SK-N-SH treated with all-trans-retinoic acid at 6 μM for 48 hours (cell line): ENCODE measurements around the gene GPR176.
A peak's percentile ranks its signal among the peaks of the same experiment; 100 is the strongest.

Experiments used
- ATAC-seq: fragments of 200-7000 bp; cut with Tn5 transposase; 3 replicates; pipeline ENCODE4 v1.9.1; 2020; ENCODE audit warnings: mild to moderate bottlenecking, moderate library complexity
- ARNTL ChIP-seq: fragments of 450-650 bp; formaldehyde crosslinking; IDR thresholded peaks from 2 replicates; pipeline ENCODE4 v1.5.0; 2020; ENCODE audit warnings: low read depth, mild to moderate bottlenecking, moderate library complexity, borderline replicate concordance
- CSDC2 ChIP-seq: fragments of 250-450 bp; sonication (Bioruptor Pico); IDR thresholded peaks from 2 replicates; pipeline ENCODE4 v1.5.0; 2020; ENCODE audit warnings: mild to moderate bottlenecking, moderate library complexity
- ESRRG ChIP-seq: fragments of 250-450 bp; sonication (Bioruptor Pico); IDR thresholded peaks from 2 replicates; pipeline ENCODE4 v1.6.1; 2021; ENCODE audit warnings: mild to moderate bottlenecking
- GLIS3 ChIP-seq: fragments of 250-450 bp; sonication (Bioruptor Pico); IDR thresholded peaks from 2 replicates; pipeline ENCODE4 v1.5.0; 2020; ENCODE audit warnings: mild to moderate bottlenecking, moderate library complexity
- ISL1 ChIP-seq: fragments of 250-450 bp; sonication (Bioruptor Pico); IDR thresholded peaks from 2 replicates; pipeline ENCODE4 v2.1.2; 2022; ENCODE audit warnings: mild to moderate bottlenecking, moderate library complexity
- SNAI2 ChIP-seq: fragments of 250-450 bp; sonication (Bioruptor Pico); IDR thresholded peaks from 2 replicates; pipeline ENCODE4 v1.5.0; 2020; ENCODE audit warnings: mild to moderate bottlenecking, moderate library complexity
- TCF4 ChIP-seq: fragments of 250-450 bp; sonication (Bioruptor Pico); IDR thresholded peaks from 2 replicates; pipeline ENCODE4 v1.8.0; 2021; ENCODE audit warnings: mild to moderate bottlenecking, moderate library complexity, borderline replicate concordance
- TOX ChIP-seq: fragments of 250-450 bp; sonication (Bioruptor Pico); IDR thresholded peaks from 2 replicates; pipeline ENCODE4 v1.8.0; 2021; ENCODE audit warnings: mild to moderate bottlenecking, moderate library complexity, borderline replicate concordance
- ZC3H10 ChIP-seq: fragments of 250-450 bp; sonication (Bioruptor Pico); IDR thresholded peaks from 2 replicates; pipeline ENCODE4 v1.5.1; 2021; ENCODE audit warnings: mild to moderate bottlenecking, moderate library complexity
- ZFP3 ChIP-seq: fragments of 250-450 bp; sonication (Bioruptor Pico); IDR thresholded peaks from 2 replicates; pipeline ENCODE4 v1.5.0; 2020; ENCODE audit warnings: mild to moderate bottlenecking, moderate library complexity
- ZNF565 ChIP-seq: fragments of 450-650 bp; formaldehyde crosslinking; conservative IDR thresholded peaks from 2 replicates; pipeline ENCODE4 v1.5.0; 2020; ENCODE audit warnings: low read depth, mild to moderate bottlenecking, moderate library complexity
- ZNF70 ChIP-seq: fragments of 450-650 bp; formaldehyde crosslinking; IDR thresholded peaks from 2 replicates; pipeline ENCODE4 v1.5.0; 2020; ENCODE audit warnings: mild to moderate bottlenecking, moderate library complexity
- ZNF8 ChIP-seq: fragments of 450-650 bp; formaldehyde crosslinking; IDR thresholded peaks from 2 replicates; pipeline ENCODE4 v1.5.0; 2020; ENCODE audit warnings: mild to moderate bottlenecking, moderate library complexity
- TF ChIP-seq, protein P1 (sequence below): fragments of 250-450 bp; sonication (Bioruptor Pico); IDR thresholded peaks from 2 replicates; pipeline ENCODE4 v1.8.0; 2021; ENCODE audit warnings: low read depth, mild to moderate bottlenecking, moderate library complexity, borderline replicate concordance
- TF ChIP-seq, protein P2 (sequence below): fragments of 250-450 bp; sonication (Bioruptor Pico); IDR thresholded peaks from 2 replicates; pipeline ENCODE4 v1.5.0; 2020; ENCODE audit warnings: mild to moderate bottlenecking, moderate library complexity
- TF ChIP-seq, protein P3 (sequence below): fragments of 250-450 bp; sonication (Bioruptor Pico); IDR thresholded peaks from 2 replicates; pipeline ENCODE4 v1.8.0; 2020; ENCODE audit warnings: mild to moderate bottlenecking, moderate library complexity, borderline replicate concordance
- TF ChIP-seq, protein P4 (sequence below): fragments of 250-450 bp; sonication (Bioruptor Pico); IDR thresholded peaks from 2 replicates; pipeline ENCODE4 v1.5.1; 2020; ENCODE audit warnings: low read depth, mild to moderate bottlenecking, moderate library complexity
- TF ChIP-seq, protein P5 (sequence below): fragments of 250-450 bp; sonication (Bioruptor Pico); IDR thresholded peaks from 2 replicates; pipeline ENCODE4 v1.5.1; 2021; ENCODE audit warnings: mild to moderate bottlenecking, moderate library complexity

Gene GPR176

DNA sequence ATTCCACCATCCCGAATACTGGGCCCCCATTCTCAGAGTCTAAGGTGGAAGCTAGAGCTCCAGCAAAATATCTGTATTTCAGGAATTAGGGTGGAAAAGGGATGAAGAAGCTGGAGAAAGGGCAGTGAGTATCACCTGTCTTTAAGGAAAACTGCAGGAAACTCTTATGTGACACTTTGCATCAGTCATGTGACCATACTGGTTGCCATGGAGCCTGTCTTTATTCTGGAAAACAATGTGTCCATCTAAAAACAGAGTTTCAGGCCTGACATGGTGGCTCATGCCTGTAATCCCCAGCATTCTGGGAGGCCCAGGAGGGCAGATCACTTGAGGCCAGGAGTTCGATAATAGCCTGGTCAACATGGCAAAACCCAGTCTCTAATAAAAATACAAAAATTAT lies 84.5 kb downstream of the GPR176 start:
- no peak for TF ChIP-seq TOX (CRISPR knock-in tag)
- TF ChIP-seq, protein P1, sequence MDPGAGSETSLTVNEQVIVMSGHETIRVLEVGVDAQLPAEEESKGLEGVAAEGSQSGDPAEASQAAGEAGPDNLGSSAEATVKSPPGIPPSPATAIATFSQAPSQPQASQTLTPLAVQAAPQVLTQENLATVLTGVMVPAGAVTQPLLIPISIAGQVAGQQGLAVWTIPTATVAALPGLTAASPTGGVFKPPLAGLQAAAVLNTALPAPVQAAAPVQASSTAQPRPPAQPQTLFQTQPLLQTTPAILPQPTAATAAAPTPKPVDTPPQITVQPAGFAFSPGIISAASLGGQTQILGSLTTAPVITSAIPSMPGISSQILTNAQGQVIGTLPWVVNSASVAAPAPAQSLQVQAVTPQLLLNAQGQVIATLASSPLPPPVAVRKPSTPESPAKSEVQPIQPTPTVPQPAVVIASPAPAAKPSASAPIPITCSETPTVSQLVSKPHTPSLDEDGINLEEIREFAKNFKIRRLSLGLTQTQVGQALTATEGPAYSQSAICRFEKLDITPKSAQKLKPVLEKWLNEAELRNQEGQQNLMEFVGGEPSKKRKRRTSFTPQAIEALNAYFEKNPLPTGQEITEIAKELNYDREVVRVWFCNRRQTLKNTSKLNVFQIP (CRISPR knock-in tag): no peak
- TF ChIP-seq ZNF565: no peak
- no peak for TF ChIP-seq ESRRG
- TF ChIP-seq, protein P2, sequence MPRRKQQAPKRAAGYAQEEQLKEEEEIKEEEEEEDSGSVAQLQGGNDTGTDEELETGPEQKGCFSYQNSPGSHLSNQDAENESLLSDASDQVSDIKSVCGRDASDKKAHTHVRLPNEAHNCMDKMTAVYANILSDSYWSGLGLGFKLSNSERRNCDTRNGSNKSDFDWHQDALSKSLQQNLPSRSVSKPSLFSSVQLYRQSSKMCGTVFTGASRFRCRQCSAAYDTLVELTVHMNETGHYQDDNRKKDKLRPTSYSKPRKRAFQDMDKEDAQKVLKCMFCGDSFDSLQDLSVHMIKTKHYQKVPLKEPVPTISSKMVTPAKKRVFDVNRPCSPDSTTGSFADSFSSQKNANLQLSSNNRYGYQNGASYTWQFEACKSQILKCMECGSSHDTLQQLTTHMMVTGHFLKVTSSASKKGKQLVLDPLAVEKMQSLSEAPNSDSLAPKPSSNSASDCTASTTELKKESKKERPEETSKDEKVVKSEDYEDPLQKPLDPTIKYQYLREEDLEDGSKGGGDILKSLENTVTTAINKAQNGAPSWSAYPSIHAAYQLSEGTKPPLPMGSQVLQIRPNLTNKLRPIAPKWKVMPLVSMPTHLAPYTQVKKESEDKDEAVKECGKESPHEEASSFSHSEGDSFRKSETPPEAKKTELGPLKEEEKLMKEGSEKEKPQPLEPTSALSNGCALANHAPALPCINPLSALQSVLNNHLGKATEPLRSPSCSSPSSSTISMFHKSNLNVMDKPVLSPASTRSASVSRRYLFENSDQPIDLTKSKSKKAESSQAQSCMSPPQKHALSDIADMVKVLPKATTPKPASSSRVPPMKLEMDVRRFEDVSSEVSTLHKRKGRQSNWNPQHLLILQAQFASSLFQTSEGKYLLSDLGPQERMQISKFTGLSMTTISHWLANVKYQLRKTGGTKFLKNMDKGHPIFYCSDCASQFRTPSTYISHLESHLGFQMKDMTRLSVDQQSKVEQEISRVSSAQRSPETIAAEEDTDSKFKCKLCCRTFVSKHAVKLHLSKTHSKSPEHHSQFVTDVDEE (CRISPR knock-in tag): no peak
- TF ChIP-seq, protein P3, sequence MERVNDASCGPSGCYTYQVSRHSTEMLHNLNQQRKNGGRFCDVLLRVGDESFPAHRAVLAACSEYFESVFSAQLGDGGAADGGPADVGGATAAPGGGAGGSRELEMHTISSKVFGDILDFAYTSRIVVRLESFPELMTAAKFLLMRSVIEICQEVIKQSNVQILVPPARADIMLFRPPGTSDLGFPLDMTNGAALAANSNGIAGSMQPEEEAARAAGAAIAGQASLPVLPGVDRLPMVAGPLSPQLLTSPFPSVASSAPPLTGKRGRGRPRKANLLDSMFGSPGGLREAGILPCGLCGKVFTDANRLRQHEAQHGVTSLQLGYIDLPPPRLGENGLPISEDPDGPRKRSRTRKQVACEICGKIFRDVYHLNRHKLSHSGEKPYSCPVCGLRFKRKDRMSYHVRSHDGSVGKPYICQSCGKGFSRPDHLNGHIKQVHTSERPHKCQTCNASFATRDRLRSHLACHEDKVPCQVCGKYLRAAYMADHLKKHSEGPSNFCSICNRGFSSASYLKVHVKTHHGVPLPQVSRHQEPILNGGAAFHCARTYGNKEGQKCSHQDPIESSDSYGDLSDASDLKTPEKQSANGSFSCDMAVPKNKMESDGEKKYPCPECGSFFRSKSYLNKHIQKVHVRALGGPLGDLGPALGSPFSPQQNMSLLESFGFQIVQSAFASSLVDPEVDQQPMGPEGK: no peak
- no peak for TF ChIP-seq CSDC2
- ATAC-seq: no peak

DNA sequence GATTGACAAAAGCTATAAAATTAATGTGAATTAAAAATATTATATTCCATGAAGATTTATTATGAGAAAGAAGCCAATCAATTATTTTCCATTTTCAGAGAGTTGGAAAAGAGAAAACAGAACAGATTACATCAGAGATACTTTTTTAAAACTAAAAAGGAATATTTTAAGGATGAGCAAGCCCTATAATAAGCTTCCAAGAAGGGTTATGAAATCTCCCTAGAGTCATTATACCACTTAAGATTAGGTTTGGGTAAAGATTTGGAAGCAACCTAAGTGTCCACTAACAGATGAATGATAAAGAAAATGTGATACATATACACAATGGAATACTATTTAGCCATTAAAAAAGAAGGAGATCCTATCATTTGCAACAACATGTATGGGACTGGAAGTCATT lies 85.8 kb downstream of the GPR176 start:
- ATAC-seq: peak; percentile 50; the same call in 2 of the 3 replicates
- 0 out of 2 replicates have a peak, but pooled peaks have one; percentile 42 for TF ChIP-seq ZFP3
- peak; percentile 95 for TF ChIP-seq ISL1
- TF ChIP-seq TCF4: no peak
- TF ChIP-seq, protein P4, sequence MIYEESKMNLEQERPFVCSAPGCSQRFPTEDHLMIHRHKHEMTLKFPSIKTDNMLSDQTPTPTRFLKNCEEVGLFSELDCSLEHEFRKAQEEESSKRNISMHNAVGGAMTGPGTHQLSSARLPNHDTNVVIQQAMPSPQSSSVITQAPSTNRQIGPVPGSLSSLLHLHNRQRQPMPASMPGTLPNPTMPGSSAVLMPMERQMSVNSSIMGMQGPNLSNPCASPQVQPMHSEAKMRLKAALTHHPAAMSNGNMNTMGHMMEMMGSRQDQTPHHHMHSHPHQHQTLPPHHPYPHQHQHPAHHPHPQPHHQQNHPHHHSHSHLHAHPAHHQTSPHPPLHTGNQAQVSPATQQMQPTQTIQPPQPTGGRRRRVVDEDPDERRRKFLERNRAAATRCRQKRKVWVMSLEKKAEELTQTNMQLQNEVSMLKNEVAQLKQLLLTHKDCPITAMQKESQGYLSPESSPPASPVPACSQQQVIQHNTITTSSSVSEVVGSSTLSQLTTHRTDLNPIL (CRISPR knock-in tag): 0 out of 2 replicates have a peak, but pooled peaks have one; percentile 32
- TF ChIP-seq, all 23 proteins: peak for 3

DNA sequence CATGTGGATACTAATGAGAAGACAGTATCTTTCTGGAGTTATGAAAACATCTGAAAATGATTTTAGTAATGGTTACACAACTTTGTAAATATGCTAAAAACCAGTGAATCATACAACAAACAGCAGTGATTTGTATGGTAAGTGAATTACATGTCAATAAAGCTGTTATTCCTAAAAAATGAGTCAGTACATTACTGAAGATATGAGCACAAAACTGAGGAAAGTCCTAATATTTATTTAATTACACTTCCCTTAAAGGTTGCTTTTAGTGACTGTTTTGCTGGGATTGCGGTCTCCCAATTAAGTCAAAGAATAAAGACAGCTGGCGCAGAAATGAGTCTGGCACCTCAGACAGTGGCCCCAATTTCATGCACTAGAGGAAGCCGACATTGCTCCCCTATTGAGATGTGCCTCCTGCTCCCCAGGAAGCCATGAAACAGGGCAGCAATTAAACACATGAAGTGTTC lies 86.5 kb downstream of the GPR176 start:
- TF ChIP-seq ZC3H10 (CRISPR knock-in tag): peak; percentile 60; the same call in 1 of the 2 replicates
- no peak for TF ChIP-seq ESRRG
- no peak for TF ChIP-seq TCF4
- no peak for TF ChIP-seq ZNF8
- no peak for TF ChIP-seq GLIS3 (CRISPR knock-in tag)
- TF ChIP-seq, protein P2 (CRISPR knock-in tag): no peak
- peak; percentile 95 for TF ChIP-seq ISL1
- TF ChIP-seq, protein P4 (CRISPR knock-in tag): 0 out of 2 replicates have a peak, but pooled peaks have one; percentile 29
- no peak for TF ChIP-seq ZFP3
- no peak for TF ChIP-seq CSDC2
- TF ChIP-seq SNAI2 (CRISPR knock-in tag): no peak
- no peak for TF ChIP-seq ZNF565
- TF ChIP-seq, protein P3: no peak
- no peak for TF ChIP-seq ZNF70 (CRISPR knock-in tag)
- TF ChIP-seq ARNTL (CRISPR knock-in tag): no peak
- TF ChIP-seq, protein P5, sequence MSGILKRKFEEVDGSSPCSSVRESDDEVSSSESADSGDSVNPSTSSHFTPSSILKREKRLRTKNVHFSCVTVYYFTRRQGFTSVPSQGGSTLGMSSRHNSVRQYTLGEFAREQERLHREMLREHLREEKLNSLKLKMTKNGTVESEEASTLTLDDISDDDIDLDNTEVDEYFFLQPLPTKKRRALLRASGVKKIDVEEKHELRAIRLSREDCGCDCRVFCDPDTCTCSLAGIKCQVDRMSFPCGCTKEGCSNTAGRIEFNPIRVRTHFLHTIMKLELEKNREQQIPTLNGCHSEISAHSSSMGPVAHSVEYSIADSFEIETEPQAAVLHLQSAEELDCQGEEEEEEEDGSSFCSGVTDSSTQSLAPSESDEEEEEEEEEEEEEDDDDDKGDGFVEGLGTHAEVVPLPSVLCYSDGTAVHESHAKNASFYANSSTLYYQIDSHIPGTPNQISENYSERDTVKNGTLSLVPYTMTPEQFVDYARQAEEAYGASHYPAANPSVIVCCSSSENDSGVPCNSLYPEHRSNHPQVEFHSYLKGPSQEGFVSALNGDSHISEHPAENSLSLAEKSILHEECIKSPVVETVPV (CRISPR knock-in tag): no peak
- TF ChIP-seq, all 23 proteins: peak for 3
- peak; percentile 82 for ATAC-seq
